Tibial artery (tissue), 4 donors: ENCODE data around the gene KIF1C.

Experiments used
- DNase-seq, 2 donors: peaks; one replicate each; pipeline ENCODE4 v3.0.0-alpha.2; 2019
- H3K27ac ChIP-seq, 2 donors: fragments of 200-600 bp; sonication (generic) in 1 of 2; 1 replicate in 1 of 2; 2 replicates in 1 of 2; pipeline ENCODE4 v1.5.1; 2018 to 2019; ENCODE audit warnings: mild to moderate bottlenecking in 1 of 2
- H3K27me3 ChIP-seq, 2 donors: fragments of 200-600 bp; sonication (generic) in 1 of 2; one replicate each; pipeline versions ENCODE4 v1.5.1 to v1.6.0; 2016 to 2019
- H3K36me3 ChIP-seq, 3 donors: fragments of 200-600 bp; sonication (generic) in 2 of 3; one replicate each; pipeline ENCODE4 v1.5.1; 2016 to 2019; ENCODE audit warnings: mild to moderate bottlenecking in 2 of 3
- H3K4me1 ChIP-seq, 4 donors: fragments of 200-600 bp; sonication (generic) in 2 of 4; 1 replicate in 3 of 4; 2 replicates in 1 of 4; pipeline ENCODE4 v1.5.1; 2016 to 2019
- H3K4me3 ChIP-seq, 2 donors: fragments of 200-600 bp; sonication (generic) in 1 of 2; 1 replicate in 1 of 2; 2 replicates in 1 of 2; pipeline ENCODE4 v1.5.1; 2018 to 2019; ENCODE audit warnings: mild to moderate bottlenecking in 2 of 2
- H3K9me3 ChIP-seq, 3 donors: fragments of 200-600 bp; sonication (generic) in 1 of 3; one replicate each; pipeline ENCODE4 v1.5.1; 2016 to 2019
- intact Hi-C: fragments of 100-400 bp; cut with DNase I; formaldehyde crosslinking; loops from one replicate; pipeline ENCODE4 v1.15.0; 2023; ENCODE audit warnings: low total_unique reads
- TF ChIP-seq, protein P1 (sequence below), 2 experiments: fragments of 200-600 bp in 1 of 2; fragments of 450-650 bp in 1 of 2; IDR thresholded peaks; one replicate each; pipeline ENCODE4 v1.5.1; 2017 to 2019; ENCODE audit warnings: antibody characterized with exemption in 2 of 2, mild to moderate bottlenecking in 1 of 2, moderate library complexity in 1 of 2

Gene KIF1C

GRCh38 chr17:5047446-5047845 is 49.7 kb downstream of the KIF1C start:
- no peaks in the 10 kb centered on the region for H3K4me1 ChIP-seq
- no peaks in the 10 kb centered on the region for H3K36me3 ChIP-seq
- TF ChIP-seq, protein P1, sequence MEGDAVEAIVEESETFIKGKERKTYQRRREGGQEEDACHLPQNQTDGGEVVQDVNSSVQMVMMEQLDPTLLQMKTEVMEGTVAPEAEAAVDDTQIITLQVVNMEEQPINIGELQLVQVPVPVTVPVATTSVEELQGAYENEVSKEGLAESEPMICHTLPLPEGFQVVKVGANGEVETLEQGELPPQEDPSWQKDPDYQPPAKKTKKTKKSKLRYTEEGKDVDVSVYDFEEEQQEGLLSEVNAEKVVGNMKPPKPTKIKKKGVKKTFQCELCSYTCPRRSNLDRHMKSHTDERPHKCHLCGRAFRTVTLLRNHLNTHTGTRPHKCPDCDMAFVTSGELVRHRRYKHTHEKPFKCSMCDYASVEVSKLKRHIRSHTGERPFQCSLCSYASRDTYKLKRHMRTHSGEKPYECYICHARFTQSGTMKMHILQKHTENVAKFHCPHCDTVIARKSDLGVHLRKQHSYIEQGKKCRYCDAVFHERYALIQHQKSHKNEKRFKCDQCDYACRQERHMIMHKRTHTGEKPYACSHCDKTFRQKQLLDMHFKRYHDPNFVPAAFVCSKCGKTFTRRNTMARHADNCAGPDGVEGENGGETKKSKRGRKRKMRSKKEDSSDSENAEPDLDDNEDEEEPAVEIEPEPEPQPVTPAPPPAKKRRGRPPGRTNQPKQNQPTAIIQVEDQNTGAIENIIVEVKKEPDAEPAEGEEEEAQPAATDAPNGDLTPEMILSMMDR (IDR thresholded peaks at IDR 0.05): no peak
- H3K27ac ChIP-seq: no peak overlapping the region
- DNase-seq: no peak
- no peaks in the 10 kb centered on the region for H3K27me3 ChIP-seq
- intact Hi-C loops: no loop called here
- H3K4me3 ChIP-seq: no peak overlapping the region
- no peaks in the 10 kb centered on the region for H3K9me3 ChIP-seq

- intact Hi-C loops: no loop called here
- H3K27ac ChIP-seq: no peak overlapping the region
- no peak for DNase-seq
Observed at GRCh38 chr17:5049314-5049841, 51.6 kb downstream of the KIF1C start.

GRCh38 chr17:5050278-5050677 is 52.5 kb downstream of the KIF1C start:
- Histone ChIP-seq H3K9me3 (no peaks in the 10 kb centered on the region), H3K36me3 (no peaks in the 10 kb centered on the region), H3K27ac (no peak overlapping the region), H3K27me3 (no peaks in the 10 kb centered on the region), H3K4me1 (no peaks in the 10 kb centered on the region), H3K4me3 (no peak overlapping the region)
- TF ChIP-seq, protein P1 (IDR thresholded peaks at IDR 0.05): no peak
- intact Hi-C loops: no loop called here
- no peak for DNase-seq

More at GRCh38 chr17:5049314-5049841, 51.6 kb downstream of the KIF1C start:
- no peaks in the 10 kb centered on the region for H3K27me3 ChIP-seq
- no peak overlapping the region for H3K4me3 ChIP-seq
- no peaks in the 10 kb centered on the region for H3K36me3 ChIP-seq
- H3K4me1 ChIP-seq: no peaks in the 10 kb centered on the region
- TF ChIP-seq, protein P1 (IDR thresholded peaks at IDR 0.05): no peak
- no peaks in the 10 kb centered on the region for H3K9me3 ChIP-seq

DNA sequence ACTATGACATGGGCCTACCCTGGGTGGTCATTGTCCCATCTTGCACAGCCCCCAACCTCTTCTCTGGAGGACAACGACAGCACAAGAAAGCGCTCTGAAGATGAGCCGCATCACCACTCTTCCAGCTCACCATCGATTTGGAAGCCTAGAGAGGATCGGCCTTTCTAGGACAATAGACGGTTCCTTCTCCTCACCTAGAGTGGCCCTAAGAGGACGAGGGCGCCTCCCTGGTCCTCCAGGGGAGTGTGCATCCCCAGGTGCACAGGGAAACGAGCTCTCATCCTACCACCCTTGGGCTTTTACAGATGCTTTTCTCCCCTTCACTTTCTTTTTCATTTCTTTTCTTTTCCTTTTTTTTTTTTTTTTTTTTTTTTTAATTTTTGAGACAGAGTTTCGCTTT is 57.8 kb downstream of the KIF1C start:
- H3K4me3 ChIP-seq: no peak overlapping the region
- H3K27ac ChIP-seq: no peak overlapping the region
- H3K9me3 ChIP-seq: no peaks in the 10 kb centered on the region
- H3K36me3 ChIP-seq: no peaks in the 10 kb centered on the region
- intact Hi-C loops: no loop called here
- H3K27me3 ChIP-seq: peaks cover 0 to 14% of the 10 kb centered on the region in 2 donors
- no peaks in the 10 kb centered on the region for H3K4me1 ChIP-seq
- TF ChIP-seq, protein P1 (IDR thresholded peaks at IDR 0.05): no peak
- DNase-seq: no peak

DNA sequence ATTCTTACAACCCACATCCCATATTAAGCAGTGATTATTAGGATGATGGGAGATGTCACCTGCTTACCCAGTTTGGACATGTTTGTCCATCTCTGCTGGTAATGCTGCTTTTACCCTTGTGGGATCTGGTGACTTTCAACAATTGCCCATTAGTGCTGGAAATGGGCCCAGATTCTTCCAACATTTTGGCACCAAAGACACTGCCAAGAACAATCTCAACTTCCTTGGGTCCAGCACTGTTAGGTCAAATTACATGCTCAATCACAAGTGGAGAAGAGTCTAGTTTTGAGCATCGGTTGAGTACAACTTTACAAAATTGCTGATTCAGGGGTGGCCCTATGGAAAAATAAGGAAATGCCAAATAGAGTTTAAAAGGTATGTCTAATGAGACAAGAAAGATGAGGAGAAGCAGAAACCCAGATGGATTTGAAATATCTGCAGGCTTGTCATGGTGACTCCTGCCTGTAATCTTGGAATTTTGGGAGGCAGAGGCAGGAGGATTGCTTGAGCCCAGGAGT is 67.5 kb downstream of the KIF1C start:
- Histone ChIP-seq H3K27me3 (peaks cover 0 to 6% of the 10 kb centered on the region in 2 donors), H3K4me1 (no peaks in the 10 kb centered on the region), H3K4me3 (no peak overlapping the region), H3K9me3 (no peaks in the 10 kb centered on the region), H3K27ac (no peak overlapping the region), H3K36me3 (no peaks in the 10 kb centered on the region)
- TF ChIP-seq, protein P1 (IDR thresholded peaks at IDR 0.05): no peak
- no peak for DNase-seq
- intact Hi-C loops: no loop called here

- intact Hi-C loops: no loop called here
- H3K27me3 ChIP-seq: peaks cover 0 to under 1% of the 10 kb centered on the region in 2 donors
- H3K9me3 ChIP-seq: no peaks in the 10 kb centered on the region
- H3K27ac ChIP-seq: no peak overlapping the region
- DNase-seq: no peak
- H3K36me3 ChIP-seq: no peaks in the 10 kb centered on the region
- no peaks in the 10 kb centered on the region for H3K4me1 ChIP-seq
- no peak overlapping the region for H3K4me3 ChIP-seq
- TF ChIP-seq, protein P1 (IDR thresholded peaks at IDR 0.05): no peak
Observed at GRCh38 chr17:5068236-5068635, 70.5 kb downstream of the KIF1C start.
